Endothelial cell of umbilical vein (primary cell): Measurements from ENCODE around the gene ICE1. TPM values are rescaled to one million over a fixed set of nuclear protein-coding genes. Genes with fewer than 3 reads are reported as not detected.

ENCODE experiments used
- BruUV-seq: library from RNA; stranded (reverse); fragments of 400-500 nt; replicated peaks from 2 replicates; lab custom pipeline; 2021; lab: Mats Ljungman, UMichigan
- CTCF ChIA-PET: fragments of 300-600, 350-600 bp; sonication (Branson Sonifier 250); formaldehyde crosslinking; loops from one replicate; lab custom pipeline; 2021; ENCODE audit warnings: antibody characterized with exemption, inconsistent platforms; lab: Charles Lee
- POLR2A ChIA-PET: fragments of 300-600, 350-600 bp; sonication (Branson Sonifier 250); formaldehyde crosslinking; loops from one replicate; lab custom pipeline; 2021; ENCODE audit warnings: antibody characterized with exemption, inconsistent platforms; lab: Charles Lee
- DNase-seq: peaks from one replicate; pipeline ENCODE4 v3.0.0-alpha.2; 2011; ENCODE audit warnings: low read depth, low spot score
- FAIRE-seq: peaks from 2 replicates; lab custom pipeline; 2011; peaks lifted over from hg19 to GRCh38; lab: Jason Lieb, UNC
- H2AFZ ChIP-seq: 2 replicates; pipeline ENCODE4 v1.6.0; 2012; ENCODE audit warnings: low read depth, low read length, control low read depth, inconsistent platforms
- H3K27ac ChIP-seq: 2 replicates; pipeline ENCODE4 v1.5.1; 2011; ENCODE audit warnings: low read depth, mild to moderate bottlenecking, control low read depth, low read length, moderate library complexity; ENCODE audit not compliant: insufficient read depth
- H3K27me3 ChIP-seq, 2 experiments: 2 replicates each; pipeline versions ENCODE4 v1.6.0 to v1.6.1; 2011; ENCODE audit warnings: low read length in 2 of 2, mixed read lengths in 1 of 2; ENCODE audit not compliant: control insufficient read depth in 2 of 2, insufficient read depth in 2 of 2
- H3K36me3 ChIP-seq, 2 experiments: 2 replicates in 1 of 2; 3 replicates in 1 of 2; pipeline ENCODE4 v1.5.1; 2011; ENCODE audit warnings: low read length in 2 of 2, mild to moderate bottlenecking in 1 of 2, moderate library complexity in 1 of 2; ENCODE audit not compliant: control insufficient read depth in 2 of 2, insufficient read depth in 2 of 2; ENCODE audit errors: extremely low read depth in 1 of 2
- H3K4me1 ChIP-seq: 3 replicates; pipeline ENCODE4 v1.5.1; 2011; ENCODE audit warnings: mild to moderate bottlenecking, low read length; ENCODE audit not compliant: control insufficient read depth, insufficient read depth; ENCODE audit errors: extremely low read depth
- H3K4me2 ChIP-seq: 2 replicates; pipeline ENCODE4 v1.6.1; 2011; ENCODE audit warnings: low read length, control low read depth, mixed read lengths; ENCODE audit not compliant: insufficient read depth
- H3K4me3 ChIP-seq, 3 experiments: fragments of 200-600 bp in 1 of 3; sonication (generic), shearing (Covaris generic) in 1 of 3; replicated peaks in 1 of 3; 2 replicates each; pipeline ENCODE4 v1.5.1; 2011 to 2016; ENCODE audit warnings: control low read depth in 3 of 3, low read length in 3 of 3, mild to moderate bottlenecking in 2 of 3, inconsistent platforms in 1 of 3, low read depth in 1 of 3, moderate library complexity in 1 of 3; ENCODE audit not compliant: insufficient read depth in 1 of 3
- H3K79me2 ChIP-seq: 2 replicates; pipeline ENCODE4 v1.6.0; 2012; ENCODE audit warnings: low read length, inconsistent platforms; ENCODE audit not compliant: control insufficient read depth, insufficient read depth
- H3K9ac ChIP-seq: replicated peaks from 2 replicates; pipeline ENCODE3; 2011; ENCODE audit warnings: low read length, control low read depth; ENCODE audit not compliant: insufficient read depth; ENCODE audit errors: extremely low read depth
- H3K9me1 ChIP-seq: replicated peaks from 3 replicates; pipeline ENCODE4 v1.6.0; 2011; ENCODE audit warnings: mild to moderate bottlenecking, low read length; ENCODE audit not compliant: control insufficient read depth, insufficient read depth; ENCODE audit errors: extremely low read depth
- H3K9me3 ChIP-seq: replicated peaks from 2 replicates; pipeline ENCODE4 v1.5.1; 2012; ENCODE audit warnings: low read length, inconsistent platforms; ENCODE audit not compliant: control insufficient read depth, insufficient read depth
- H4K20me1 ChIP-seq: replicated peaks from 2 replicates; pipeline ENCODE3; 2011; ENCODE audit warnings: mild to moderate bottlenecking, low read length; ENCODE audit not compliant: control insufficient read depth, insufficient read depth; ENCODE audit errors: extremely low read depth
- EZH2 ChIP-seq: IDR thresholded peaks from 2 replicates; pipeline ENCODE4 v1.6.1; 2012; ENCODE audit warnings: borderline replicate concordance, low read depth, mild to moderate bottlenecking, moderate library complexity, low read length, inconsistent platforms; ENCODE audit not compliant: severe bottlenecking
- FOS ChIP-seq: IDR thresholded peaks from 2 replicates; pipeline ENCODE4 v1.6.1; 2011; ENCODE audit warnings: mild to moderate bottlenecking, low read length, moderate library complexity, borderline replicate concordance; ENCODE audit not compliant: insufficient read depth
- GATA2 ChIP-seq: IDR thresholded peaks from 2 replicates; pipeline ENCODE4 v1.7.0; 2011; ENCODE audit warnings: low read depth, mild to moderate bottlenecking, moderate library complexity, mixed read lengths, low read length; ENCODE audit not compliant: insufficient read length, insufficient read depth
- JUN ChIP-seq: IDR thresholded peaks from 2 replicates; pipeline ENCODE4 v1.6.1; 2011; ENCODE audit warnings: borderline replicate concordance, low read depth; ENCODE audit not compliant: insufficient read length, insufficient read depth
- MYC ChIP-seq: IDR thresholded peaks from one replicate; pipeline ENCODE4 v1.6.1; 2011; ENCODE audit warnings: mild to moderate bottlenecking, low read depth, low read length
- POLR2A ChIP-seq: IDR thresholded peaks from 2 replicates; pipeline ENCODE4 v1.6.1; 2012; ENCODE audit warnings: low read depth, mild to moderate bottlenecking, control low read depth, low read length
- POLR2AphosphoS5 ChIP-seq: IDR thresholded peaks from 2 replicates; pipeline ENCODE4 v1.6.1; 2012; ENCODE audit warnings: low read depth, mild to moderate bottlenecking, control low read depth, low read length, moderate library complexity; ENCODE audit not compliant: insufficient read depth
- dilution Hi-C: fragments of 300-500 bp; cut with MboI; formaldehyde crosslinking; loops from one replicate; pipeline ENCODE4 v1.15.0; 2019; ENCODE audit warnings: low sequenced_read_pairs; ENCODE audit not compliant: extremely low pct_ligation_motif_present
- intact Hi-C: fragments of 100-400 bp; cut with micrococcal nuclease; formaldehyde crosslinking; loops from one replicate; pipeline ENCODE4 v1.10.0; 2022
- polyA plus RNA-seq, 4 experiments: library from polyadenylated mRNA; depleted of rRNA in 3 of 4; stranded (reverse) in 3 of 4; unstranded in 1 of 4; fragments of >200 nt; gene quantifications; 2 replicates each; pipeline versions ENCODE4 v1.2.1 to v1.2.3, GENCODE V29; 2011 to 2012; ENCODE audit warnings: missing spikeins in 1 of 4
- total RNA-seq: library from RNA; stranded (reverse); gene quantifications from 2 replicates; pipeline ENCODE4 v1.2.3, GENCODE V29; 2021
- TF ChIP-seq, protein P1 (sequence below), 2 donors: IDR thresholded peaks; 1 replicate in 1 of 2; 2 replicates in 1 of 2; pipeline ENCODE4 v1.5.1; 2011; ENCODE audit warnings: low read length in 2 of 2, mild to moderate bottlenecking in 2 of 2, moderate library complexity in 2 of 2, control low read depth in 1 of 2, inconsistent platforms in 1 of 2, low read depth in 1 of 2; ENCODE audit not compliant: insufficient read depth in 1 of 2; ENCODE audit errors: extremely low read depth in 1 of 2

Gene ICE1
- total and polyA plus RNA-seq, 2 donors (not counting 3 experiments of a cell fraction or from before 2014, with no cell fraction given), result 8.8 to 29.1 TPM

DNA sequence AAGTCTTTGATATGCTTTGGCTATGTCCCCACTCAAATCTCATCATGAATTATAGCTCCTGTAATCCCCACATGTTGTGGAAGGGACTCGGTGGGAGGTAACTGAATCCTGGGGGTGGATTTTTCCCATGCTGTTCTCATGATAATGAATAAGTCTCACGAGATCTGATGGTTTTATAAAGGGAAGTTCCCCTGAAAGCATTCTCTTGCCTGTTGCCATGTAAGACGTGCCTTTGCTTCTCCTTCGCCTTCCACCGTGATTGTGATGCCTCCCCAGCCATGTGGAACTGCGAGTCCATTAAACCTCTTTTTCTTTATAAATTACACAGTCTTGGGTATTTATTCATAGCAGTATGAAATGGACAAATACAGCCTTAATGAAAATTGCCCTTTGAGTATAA is 44.7 kb upstream of the ICE1 start:
- TF ChIP-seq, protein P1, sequence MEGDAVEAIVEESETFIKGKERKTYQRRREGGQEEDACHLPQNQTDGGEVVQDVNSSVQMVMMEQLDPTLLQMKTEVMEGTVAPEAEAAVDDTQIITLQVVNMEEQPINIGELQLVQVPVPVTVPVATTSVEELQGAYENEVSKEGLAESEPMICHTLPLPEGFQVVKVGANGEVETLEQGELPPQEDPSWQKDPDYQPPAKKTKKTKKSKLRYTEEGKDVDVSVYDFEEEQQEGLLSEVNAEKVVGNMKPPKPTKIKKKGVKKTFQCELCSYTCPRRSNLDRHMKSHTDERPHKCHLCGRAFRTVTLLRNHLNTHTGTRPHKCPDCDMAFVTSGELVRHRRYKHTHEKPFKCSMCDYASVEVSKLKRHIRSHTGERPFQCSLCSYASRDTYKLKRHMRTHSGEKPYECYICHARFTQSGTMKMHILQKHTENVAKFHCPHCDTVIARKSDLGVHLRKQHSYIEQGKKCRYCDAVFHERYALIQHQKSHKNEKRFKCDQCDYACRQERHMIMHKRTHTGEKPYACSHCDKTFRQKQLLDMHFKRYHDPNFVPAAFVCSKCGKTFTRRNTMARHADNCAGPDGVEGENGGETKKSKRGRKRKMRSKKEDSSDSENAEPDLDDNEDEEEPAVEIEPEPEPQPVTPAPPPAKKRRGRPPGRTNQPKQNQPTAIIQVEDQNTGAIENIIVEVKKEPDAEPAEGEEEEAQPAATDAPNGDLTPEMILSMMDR (IDR thresholded peaks at IDR 0.05; ENCODE audit: extremely low read depth in 1 of 2, insufficient read depth in 1 of 2, low read depth in 1 of 2, low read length in 2 of 2), result no peak
- TF ChIP-seq EZH2 (no peak), POLR2AphosphoS5 (no peak), POLR2A (no peak), MYC (no peak), GATA2 (no peak), JUN (no peak), FOS (no peak)
- Histone ChIP-seq H3K36me3 (no peaks in the 10 kb centered on the region), H3K4me2 (no peak overlapping the region), H3K4me1 (no peaks in the 10 kb centered on the region), H3K9me3 (no peaks in the 10 kb centered on the region), H3K79me2 (no peaks in the 10 kb centered on the region), H4K20me1 (no peaks in the 10 kb centered on the region), H3K9me1 (no peaks in the 10 kb centered on the region), H3K27ac (no peak overlapping the region), H3K4me3 (no peak overlapping the region), H3K27me3 (no peaks in the 10 kb centered on the region), H2AFZ (no peak overlapping the region), H3K9ac (no peak overlapping the region)
- DNase-seq (no peak), FAIRE-seq (no peak)
- intact Hi-C loops, result no loop called here
- dilution Hi-C loops, result no loop called here
- ChIA-PET CTCF (no interaction called here), POLR2A (no interaction called here)
- no TSS peak for BruUV-seq
